Measurements from ENCODE around the gene GIPC2.
"Not testable (repeated sequence)": the region's sequence is repeated elsewhere in the genome, so short reads cannot be mapped to it uniquely, and the experiment has no call there.

The GIPC2 gene

DNA sequence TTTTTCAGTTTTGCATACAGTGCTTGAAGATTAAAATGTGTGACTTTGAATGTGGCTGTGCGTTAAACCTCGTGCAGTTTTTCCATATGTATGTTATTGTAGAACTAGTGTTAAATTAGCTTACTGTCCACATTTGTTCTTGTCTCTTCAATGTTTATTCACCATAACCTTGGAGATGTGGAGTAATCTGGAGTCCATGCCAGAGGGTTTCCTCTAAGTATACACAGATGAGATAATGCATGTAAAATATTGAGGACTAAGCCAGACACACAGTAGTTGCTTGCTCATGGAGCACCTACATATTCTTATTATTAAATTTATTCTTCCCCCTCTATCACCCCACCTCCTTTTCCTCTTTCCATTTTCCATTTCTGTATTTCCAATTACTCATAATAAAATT, 7.7 kb upstream of the GIPC2 start:
- DNase-seq, result no peak

DNA sequence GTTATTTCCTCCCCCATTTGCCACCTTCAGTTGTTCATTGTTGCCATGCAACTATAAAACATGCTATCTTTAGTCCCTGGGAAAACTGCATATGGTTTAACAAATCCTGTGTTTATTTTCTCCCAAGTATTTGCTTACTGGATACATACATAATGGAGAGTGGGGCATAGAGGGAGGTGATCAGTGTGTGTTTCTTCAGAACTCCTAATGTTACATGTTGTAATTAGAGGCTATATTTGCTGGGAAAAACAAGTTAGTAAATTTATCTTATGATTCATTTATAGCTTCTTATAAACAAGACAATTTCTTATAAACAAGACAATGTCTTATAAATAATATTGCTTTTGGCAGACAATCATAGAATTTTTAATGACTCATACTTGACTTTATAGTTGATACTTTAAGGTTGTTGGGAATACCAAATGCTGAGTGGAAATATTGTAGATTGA, 7.3 kb upstream of the GIPC2 start:
- DNase-seq, result no peak

DNA sequence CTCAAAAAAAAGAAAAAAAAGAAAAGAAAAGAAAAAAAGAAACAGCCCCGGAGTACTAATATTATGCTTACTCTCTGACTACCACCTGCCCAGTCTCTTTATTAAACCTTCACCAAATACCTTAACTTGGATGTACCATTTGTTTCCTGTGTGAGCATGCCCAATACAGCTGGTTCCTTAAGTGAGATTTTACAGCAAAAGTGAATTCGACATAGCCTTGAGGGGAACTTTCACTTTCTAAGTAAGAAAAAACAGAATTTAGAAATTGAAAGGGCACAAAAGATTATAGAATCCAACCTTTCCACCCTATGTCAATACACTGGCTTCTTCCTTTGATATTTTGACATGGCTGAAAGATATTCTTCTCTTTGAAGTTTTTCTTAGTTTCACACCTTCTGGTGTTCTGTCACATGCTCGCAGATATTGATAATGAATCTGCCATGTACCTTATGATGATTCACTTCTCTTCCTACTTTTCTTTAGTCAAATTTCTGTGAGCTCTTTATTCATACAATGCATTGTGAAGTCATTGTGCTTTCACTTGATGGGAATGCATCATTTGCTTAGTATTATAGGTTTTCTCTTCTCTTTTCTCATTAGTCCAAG, 5.2 kb upstream of the GIPC2 start:
- no peak for DNase-seq

DNA sequence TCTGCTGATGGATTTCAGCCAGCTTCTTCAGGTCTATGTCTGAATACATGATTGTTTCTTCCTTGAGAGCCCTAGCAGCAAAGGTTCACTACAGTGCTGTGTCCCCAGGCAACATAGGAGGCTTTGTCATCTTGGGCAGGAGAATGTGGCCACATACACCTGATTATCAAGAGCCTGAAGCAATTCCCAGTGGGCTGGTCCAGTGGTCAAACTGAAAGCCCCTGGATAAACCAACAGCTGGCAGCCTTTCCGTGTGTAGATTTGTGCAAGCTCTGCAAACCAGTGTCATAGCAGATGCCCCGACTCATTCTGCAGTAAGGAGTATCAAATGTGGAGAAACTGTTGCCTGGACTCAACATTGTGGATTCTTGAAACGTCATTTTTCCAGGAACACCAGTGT, 2.3 kb upstream of the GIPC2 start:
- DNase-seq, result no peak

DNA sequence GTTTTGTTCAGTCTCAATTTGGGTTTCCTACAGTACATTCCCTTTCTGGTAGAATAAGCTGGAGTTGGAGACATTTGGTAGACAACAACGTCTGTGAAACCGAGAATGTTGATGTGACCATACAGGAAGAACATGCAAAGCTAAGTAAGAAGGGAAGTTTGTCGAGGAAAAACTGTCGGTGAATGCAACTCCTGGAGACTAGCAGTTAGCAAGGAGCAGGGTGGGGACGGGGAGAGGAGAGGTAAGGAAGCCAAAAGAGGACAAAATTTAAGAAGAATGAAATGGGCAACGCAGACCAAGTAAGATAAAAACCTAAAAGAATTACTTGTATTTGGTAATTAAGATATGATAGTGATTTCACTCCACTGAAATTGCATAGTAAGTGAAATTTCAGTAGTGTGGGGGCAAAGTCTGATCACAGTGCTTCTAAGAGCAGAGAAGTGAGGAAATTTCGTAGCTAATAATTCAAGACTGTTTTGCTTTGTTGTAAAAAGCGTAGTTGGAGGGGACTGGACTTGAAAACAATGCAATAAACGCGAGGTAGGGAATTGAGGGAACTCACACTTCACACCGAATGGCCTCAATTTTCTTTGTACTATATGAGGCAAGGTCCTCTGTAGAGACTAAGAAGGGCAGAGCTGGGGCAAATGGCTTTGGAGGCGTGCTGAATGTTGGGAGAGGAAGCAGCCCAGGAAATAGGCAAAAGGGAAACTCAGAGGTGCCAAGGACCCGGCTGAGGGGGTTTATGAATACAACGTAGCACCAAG, 787 bp upstream of the GIPC2 start:
- DNase-seq, result no peak

DNA sequence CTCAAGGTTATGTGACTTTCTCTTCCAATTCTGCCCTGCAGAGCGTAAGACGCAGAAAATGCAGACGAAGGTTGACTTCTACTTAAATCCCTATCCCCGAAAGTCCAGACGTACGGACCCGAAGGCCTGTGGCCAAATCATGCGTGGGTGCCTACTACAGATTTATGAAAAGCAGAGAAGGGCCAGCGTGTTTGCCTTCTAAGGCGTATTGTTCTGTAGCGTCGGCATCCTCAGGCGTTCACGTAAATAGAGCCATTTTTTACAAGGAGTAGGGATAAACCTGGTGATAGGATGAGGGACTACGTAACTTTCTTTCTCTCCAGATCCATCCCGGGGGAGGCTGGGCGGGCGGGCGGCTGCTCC, 222 bp upstream of the GIPC2 start:
- no peak for DNase-seq

DNA sequence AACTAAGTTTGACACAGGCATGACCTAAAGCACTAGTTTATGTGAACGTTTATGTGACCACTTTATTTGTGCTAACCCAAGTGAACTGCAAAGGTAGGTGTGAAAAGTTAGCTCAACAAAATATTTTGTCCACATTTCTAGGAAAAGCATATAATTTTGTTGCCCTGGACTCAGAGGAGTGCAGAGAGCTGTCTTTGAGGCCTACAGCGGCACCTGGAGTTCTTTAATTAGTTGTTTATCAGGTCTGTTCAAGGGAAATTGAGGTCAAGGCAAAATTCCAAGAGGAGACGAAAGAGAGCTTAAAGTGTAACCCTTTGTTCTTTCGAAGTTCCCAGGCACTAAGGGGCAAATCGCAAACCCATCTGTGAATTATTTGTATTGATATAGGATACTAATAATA, 1.3 kb downstream of the GIPC2 start:
- DNase-seq, result no peak

DNA sequence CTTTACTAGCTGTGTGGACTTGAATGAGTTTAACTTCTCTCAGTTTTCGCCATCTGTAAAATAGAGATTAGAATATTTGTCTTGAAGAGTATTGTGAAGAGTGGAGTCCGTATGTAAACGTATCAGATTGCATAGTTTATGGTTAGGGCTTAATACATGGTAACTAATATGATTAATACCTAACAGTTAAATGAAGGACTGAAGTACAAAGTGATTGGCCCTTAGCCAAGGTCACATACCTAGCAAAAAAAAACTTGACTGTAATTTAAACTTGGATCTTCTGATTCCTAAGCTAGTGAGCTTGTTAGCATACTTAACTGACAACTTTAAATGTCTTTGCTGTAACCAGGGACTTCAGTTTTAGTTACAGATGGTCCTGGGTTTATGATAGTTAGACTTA, 1.9 kb downstream of the GIPC2 start:
- DNase-seq, result no peak

DNA sequence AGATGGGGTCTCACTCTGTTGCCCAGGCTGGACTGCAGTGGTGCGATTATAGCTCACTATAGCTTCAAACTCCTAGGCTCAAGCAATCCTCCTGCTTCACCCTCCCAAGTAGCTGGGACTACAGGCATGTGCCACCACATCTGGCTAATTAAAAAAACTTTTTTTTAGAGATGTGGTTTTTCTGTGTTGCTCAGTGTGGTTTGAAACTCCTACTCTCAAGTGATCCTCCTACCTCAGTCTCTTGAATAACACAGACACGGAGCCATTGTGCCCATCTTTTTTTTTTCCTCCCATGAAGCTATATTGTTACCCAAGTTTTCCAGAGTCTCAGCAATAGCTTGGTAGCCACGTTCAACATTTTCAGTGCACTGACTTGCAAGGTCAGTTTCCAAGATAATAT, 2.7 kb downstream of the GIPC2 start:
- no peak for DNase-seq

DNA sequence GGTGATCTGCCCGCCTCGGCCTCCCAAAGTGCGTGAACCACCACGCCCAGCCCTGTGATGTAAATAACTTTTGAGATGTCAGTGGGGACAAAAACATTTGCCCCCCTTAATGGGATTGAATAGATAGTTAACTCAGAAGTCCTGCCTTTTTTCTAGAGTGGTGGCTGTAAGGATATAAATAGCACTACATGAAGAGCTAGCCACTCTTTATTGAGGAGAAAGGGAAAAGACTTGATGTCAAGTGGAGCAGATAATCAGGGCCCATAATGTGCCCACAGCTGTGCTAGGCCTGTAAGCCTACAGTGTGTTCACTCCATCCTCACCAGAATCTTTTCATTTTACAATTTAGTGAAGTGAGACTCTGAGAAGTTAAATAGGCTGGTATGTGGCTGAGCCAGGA, 3.6 kb downstream of the GIPC2 start:
- DNase-seq, result no peak

DNA sequence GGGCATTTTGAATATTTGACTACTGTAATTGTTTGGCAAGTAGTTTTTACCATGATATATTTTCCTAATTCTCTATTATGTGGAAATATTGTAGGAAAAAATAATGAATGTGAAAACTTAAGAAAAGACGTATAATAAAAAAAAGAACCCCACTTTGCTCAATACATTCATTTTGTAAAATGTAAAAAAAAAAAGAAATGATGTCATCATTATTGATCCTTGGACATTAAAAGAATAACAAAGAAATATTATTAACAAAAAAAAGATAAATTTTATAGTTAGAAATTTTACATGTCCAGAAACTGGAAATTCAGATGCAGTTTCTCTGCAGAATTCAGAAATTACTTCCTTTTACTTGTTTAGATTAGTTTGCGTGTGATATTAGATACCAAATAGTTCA, 5.2 kb downstream of the GIPC2 start:
- no peak for DNase-seq

DNA sequence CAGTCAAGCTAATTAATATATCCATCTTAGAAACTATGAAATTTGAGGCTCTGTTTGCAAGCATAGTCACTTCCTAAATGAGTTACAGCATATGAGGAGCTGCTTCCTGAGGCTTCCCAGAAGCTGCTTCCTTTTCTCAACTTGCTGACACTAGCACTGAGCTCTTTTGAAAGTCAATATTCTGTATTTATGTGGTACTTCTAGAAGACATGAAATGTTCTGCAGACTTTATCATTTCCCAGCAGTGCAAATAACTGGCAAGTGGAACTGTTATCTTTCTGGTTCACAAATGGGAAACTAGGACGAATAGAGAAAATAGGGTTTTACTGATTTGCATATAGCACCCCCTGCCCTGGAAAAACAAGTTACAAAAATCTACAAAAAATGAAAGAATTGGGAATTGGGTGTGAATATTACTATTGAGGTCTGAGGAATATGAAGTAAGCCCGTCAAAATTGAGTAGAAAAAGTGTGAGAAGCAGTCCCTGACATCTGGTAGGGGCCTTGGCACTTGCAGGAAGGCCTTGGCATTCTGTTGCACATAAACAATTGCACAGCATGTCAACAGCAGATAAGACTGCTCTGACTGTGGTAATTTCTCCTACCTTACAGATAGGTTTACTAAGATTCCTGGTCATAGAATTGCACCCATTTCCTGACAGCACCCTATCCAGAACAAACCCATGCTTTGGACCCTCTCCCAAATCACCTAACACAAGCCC, 7.1 kb downstream of the GIPC2 start:
- DNase-seq, result no peak

DNA sequence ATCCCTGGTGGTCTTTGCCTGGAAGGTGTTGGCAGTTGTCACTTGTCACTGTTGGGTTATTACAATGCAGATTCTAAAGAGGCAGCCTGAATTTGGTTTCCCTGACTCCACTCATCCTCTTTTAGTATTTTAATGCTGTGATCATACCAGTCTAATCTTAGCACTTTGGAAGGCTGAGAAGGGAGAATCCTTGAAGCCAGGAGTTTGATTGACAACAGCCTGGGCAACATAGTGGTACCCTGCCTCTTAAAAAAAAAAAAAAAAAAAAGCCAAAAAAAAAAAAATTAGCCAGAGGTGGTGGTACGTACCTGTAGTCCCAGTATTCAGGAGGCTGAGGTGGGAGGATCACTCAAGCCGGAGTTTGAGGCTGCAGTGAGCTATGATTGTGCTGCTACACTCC, 7.7 kb downstream of the GIPC2 start:
- no peak for DNase-seq

DNA sequence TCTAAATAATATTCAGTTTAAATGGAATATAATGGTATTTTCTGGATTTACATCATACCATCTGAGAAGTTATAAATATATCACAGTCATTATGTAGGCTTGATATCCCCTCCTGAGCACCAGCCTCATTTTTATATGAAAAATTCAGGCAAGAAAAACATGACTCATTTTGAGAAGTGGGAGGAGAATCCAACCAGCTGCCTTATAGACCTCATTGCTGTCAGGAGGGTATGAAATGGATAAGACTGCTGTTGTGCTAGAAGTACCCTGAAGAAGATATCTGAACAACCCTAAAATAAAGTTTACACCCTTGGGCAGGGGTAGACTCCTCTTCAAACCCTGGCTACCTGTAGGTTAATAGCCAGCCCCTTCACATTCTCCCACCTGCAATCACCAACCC, 8.8 kb downstream of the GIPC2 start:
- no peak for DNase-seq

DNA sequence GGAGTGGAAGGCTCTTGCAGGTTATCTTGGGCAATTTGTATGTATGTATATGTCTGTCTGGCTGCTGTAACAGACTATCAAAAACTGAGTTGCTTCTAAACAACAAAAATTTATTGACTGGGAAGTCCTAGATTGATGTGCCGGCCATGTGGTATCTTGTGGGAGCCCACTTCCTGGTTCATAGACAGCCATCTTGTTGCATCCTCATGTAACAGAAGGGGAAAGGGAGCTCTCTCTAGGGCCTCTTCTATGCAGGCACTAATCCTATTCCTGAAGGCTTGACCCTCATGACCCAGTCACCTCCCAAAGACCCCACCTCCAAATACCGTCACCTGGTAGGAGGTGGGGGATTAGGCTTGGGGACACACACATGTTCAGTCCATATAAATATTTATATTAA, 9.2 kb downstream of the GIPC2 start:
- no peak for DNase-seq

DNA sequence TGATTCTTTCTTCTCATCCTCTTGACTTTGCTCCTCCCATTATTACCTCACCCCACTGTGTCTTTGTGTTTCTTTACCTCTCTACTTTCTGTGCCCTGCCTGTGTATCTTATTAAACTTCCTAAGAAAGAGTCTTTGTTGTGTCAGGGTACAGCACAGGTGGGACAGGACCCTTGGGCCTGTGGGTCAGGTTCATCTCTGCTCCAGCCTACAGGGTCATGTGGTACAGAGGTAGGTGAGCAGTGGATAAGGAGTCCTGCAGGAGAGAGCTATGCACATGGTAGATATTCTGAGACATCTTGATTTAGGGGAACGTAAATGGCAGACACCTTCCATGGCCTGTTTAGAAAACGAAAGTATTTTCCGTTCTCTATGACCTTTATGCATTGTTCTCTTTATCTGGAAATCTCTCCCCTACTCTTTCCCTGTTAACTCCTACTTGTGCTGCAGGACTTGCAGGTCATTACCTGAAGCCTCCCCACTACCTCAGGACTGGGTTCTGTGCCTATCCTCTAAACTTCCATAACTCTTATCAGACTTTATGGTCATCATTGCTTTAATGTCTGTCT, 9.9 kb downstream of the GIPC2 start:
- no peak for DNase-seq

DNA sequence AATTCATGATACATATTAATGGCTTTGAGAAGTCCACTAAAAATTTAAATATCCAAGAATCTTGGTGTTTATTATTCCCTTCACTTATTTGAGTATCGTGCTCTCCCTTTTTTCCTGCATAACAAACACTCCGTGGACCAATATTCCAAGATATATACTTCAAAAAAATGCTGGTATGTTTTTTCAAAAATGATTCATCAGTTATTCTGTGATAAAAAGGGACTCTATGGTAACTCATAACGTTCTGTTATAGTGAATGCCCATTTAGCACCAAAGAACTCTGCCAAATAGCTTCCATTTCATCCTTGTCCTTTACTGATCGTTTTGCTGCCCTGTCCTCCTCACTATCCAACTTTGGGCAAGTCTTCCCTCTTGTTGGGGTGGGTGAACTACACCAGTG, 12.9 kb downstream of the GIPC2 start:
- DNase-seq, result no peak

DNA sequence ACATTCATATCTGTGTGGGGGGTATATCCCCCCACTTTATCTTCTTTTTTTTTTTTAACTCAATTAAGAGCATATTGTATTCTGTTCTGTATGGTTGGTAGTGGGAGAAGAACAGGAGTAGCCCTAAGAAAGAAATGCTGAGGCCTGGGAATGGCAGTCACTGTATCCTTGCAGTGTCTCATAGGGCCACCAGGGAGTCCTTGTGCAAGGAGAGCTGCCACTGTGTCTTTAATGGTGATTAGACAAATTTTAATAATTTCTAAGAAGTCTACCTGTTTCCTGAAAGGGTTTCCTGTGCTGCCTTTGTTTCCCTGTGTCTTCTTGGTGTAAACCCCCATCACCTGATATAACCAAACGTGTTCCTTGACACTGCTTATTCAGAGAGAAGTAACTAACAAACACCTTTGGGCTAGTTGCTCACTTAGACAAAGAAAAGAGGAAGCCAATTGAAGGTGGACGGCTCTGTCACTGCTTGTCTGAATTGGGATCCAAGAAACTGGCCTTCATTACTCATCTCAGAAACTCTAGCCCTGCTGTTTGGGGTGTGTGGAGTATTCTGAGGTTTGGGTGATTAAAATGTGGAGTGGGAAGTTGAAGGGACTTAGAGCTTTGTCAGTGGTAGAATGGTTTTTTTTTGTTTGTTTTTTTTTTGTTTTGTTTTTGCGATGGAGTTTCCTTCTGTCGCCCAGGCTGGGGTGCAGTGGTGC, 15.2 kb downstream of the GIPC2 start:
- DNase-seq, result no peak

DNA sequence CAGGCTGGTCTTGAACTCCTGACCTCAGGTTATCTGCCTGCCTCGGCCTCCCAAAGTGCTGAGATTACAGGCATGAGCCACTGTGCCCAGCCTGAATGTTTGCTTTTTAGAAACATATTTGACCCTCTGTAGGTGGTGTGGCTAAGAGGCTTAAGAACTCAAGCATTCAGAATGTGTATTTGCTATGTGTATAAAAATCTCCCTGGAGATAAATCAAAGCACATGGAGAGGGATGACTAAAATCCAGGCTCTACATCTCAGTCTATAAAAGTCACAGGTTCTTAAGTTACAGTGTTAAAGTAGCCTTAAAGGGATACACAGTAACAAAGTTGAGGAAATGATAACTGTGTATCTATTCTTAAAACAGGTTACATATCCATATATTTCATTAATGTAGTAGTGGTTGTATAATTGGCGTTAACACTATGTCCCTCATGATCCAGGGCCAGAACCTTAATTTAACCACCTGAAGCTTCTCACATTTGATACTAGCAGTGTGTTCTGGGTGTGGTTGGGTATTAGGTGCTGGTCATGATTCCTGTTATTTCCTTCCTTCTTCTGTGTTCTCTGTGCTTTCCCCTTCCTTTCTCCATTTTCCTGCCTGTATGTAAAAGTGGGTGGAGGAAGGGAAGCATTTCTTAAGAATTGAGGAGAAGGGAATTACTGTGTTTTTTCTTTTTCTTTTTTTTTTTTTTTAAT, 16.2 kb downstream of the GIPC2 start:
- no peak for DNase-seq

DNA sequence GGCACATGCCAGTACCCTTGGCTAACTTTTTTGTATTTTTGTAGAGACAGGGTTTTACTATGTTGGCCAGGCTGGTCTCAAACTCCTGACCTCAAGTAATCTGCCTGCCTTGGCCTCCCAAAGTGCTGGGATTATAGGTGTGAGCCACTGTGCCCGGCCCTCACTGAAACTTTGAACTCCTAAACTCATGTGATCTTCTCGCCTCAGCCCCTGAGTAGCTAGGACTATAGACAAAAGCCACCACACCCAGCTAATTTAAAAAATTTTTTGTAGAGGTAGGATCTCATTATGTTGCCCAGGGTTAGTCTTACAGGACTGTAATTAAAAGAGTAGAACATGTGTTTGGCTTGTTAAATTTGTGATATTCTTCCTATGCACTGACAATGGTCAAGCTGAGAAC, 19.1 kb downstream of the GIPC2 start:
- DNase-seq, result not testable (repeated sequence)

DNA sequence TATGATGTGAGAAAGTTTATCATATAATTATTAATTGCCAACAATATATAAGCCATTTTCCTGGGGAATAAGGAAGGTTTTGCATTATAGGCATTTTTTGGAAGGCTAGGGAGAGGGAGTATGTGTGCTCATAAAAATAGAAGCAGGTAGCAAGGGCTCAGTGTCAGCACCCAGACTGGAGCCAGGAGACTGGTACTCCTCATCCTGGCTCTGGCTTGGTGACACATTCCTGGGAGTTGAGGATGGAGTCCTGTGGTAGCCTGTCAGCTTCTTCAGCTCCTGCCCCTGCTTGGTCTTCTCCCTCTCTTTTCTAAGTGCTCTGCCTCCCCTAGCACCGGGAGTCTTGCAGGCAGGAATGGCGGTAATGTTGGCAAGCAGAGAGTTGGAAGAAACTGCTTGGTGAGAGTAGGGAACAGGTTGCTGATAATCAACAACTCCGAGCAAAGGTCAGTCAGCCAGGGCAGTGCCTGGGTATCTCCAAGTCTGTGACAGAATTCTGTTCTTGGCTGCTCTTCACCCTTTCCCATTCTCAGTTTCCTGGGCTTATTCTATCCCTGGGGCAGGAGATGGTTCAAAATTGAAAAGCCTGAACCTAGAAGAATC, 23.0 kb downstream of the GIPC2 start:
- no peak for DNase-seq

DNA sequence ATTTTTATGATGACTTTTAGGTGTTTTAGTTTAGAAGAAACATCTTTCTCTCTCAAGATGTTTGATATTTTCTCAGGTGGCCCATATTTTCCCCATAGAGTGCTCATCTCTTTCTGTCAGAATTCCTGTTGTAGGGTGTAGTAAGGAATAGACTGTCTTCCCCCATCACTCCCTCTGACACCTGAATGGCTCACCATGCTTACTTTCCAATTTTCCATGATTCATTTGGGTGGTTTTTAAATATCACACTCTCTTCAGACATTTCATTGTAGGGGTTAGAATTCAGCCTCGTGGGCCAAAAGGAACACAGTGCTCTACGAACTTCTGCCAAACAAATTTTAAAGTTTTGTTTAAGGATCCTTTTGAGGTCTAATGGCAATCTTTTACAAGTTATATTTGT, 24.0 kb downstream of the GIPC2 start:
- no peak for DNase-seq

All from activated CD4-positive, alpha-beta T cell treated with anti-CD3 and anti-CD28 coated beads, Interleukin-2, amount 50 U/mL, for 4 hours (primary cell).